GM06990 (cell line): Measurements from ENCODE around the gene EYS.

Experiments used
- DNase-seq: peaks from one replicate; pipeline ENCODE4 v3.0.0-alpha.2; 2011; ENCODE audit not compliant: insufficient read length; ENCODE audit errors: extremely low read depth
- H3K27me3 ChIP-seq: replicated peaks from 2 replicates; pipeline ENCODE4 v1.6.0; 2011; ENCODE audit warnings: low read length; ENCODE audit not compliant: control insufficient read depth, insufficient read depth
- H3K36me3 ChIP-seq: 2 replicates; pipeline ENCODE4 v1.5.1; 2011; ENCODE audit warnings: low read length; ENCODE audit not compliant: control insufficient read depth, insufficient read depth
- H3K4me3 ChIP-seq: replicated peaks from 2 replicates; pipeline ENCODE4 v1.5.1; 2011; ENCODE audit warnings: low read depth, mild to moderate bottlenecking, control low read depth, low read length
- CTCF ChIP-seq: IDR thresholded peaks from 2 replicates; pipeline ENCODE4 v1.5.1; 2011; ENCODE audit warnings: low read length, control low read depth, mild to moderate bottlenecking, inconsistent platforms; ENCODE audit not compliant: insufficient read depth, poor library complexity, severe bottlenecking

The EYS gene

GRCh38 chr6:64221776-64222175 lies 1485.2 kb downstream of the EYS start:
- Histone ChIP-seq H3K4me3 (no peak overlapping the region), H3K36me3 (no peaks in the 10 kb centered on the region), H3K27me3 (no peaks in the 10 kb centered on the region)
- DNase-seq = no peak
- no peak for TF ChIP-seq CTCF

- Histone ChIP-seq H3K36me3 (no peaks in the 10 kb centered on the region), H3K27me3 (no peaks in the 10 kb centered on the region), H3K4me3 (no peak overlapping the region)
- no peak for DNase-seq
- TF ChIP-seq CTCF = no peak
Observed at GRCh38 chr6:64220801-64221200, 1486.2 kb downstream of the EYS start.

- DNase-seq = peak; percentile 9
- TF ChIP-seq CTCF = no peak
- no peaks in the 10 kb centered on the region for H3K36me3 ChIP-seq
- no peaks in the 10 kb centered on the region for H3K27me3 ChIP-seq
- no peak overlapping the region for H3K4me3 ChIP-seq
Observed at GRCh38 chr6:64217721-64218620, 1489.1 kb downstream of the EYS start.

GRCh38 chr6:64214373-64214772 lies 1492.7 kb downstream of the EYS start:
- no peaks in the 10 kb centered on the region for H3K27me3 ChIP-seq
- no peak for DNase-seq
- no peak overlapping the region for H3K4me3 ChIP-seq
- TF ChIP-seq CTCF = no peak
- no peaks in the 10 kb centered on the region for H3K36me3 ChIP-seq

- DNase-seq = no peak
- Histone ChIP-seq H3K4me3 (no peak overlapping the region), H3K36me3 (no peaks in the 10 kb centered on the region), H3K27me3 (no peaks in the 10 kb centered on the region)
- no peak for TF ChIP-seq CTCF
Observed at GRCh38 chr6:64213697-64214096, 1493.3 kb downstream of the EYS start.
